K562 (cell line): ENCODE data around the gene CISTR. TPM values are rescaled to one million over a fixed set of nuclear protein-coding genes. Genes with fewer than 3 reads are reported as not detected.
A peak's percentile ranks its signal among the peaks of the same experiment; 100 is the strongest.

Source experiments
- ATAC-seq: fragments of 200-7000 bp; cut with Tn5 transposase; 3 replicates; pipeline ENCODE4 v1.9.1; 2020; ENCODE audit warnings: moderate library complexity
- BruUV-seq: library from RNA; stranded (reverse); fragments of 400-500 nt; replicated peaks from 2 replicates; lab custom pipeline; 2021; lab: Mats Ljungman, UMichigan
- CTCF ChIA-PET: fragments of 300-600 bp; formaldehyde crosslinking; extraction: SDS; loops from one replicate; lab custom pipeline; 2021; ENCODE audit warnings: low intra/inter-chr PET ratio; lab: Yijun Ruan, JAX
- POLR2A ChIA-PET: fragments of 300-600, 350-650 bp; sonication (Branson Sonifier 250); formaldehyde crosslinking; extraction: SDS; loops from one replicate; lab custom pipeline; 2021; ENCODE audit warnings: antibody characterized with exemption, inconsistent platforms; lab: Yijun Ruan, JAX
- DNase-seq, 4 experiments: peaks; one replicate each; pipeline versions ENCODE4 v3.0.0 to v3.0.0-alpha.2; 2011 to 2018; ENCODE audit warnings: low spot score in 3 of 4, mixed read lengths in 3 of 4; ENCODE audit errors: extremely low read depth in 1 of 4
- FAIRE-seq: peaks from 2 replicates; lab custom pipeline; 2011; peaks lifted over from hg19 to GRCh38; lab: Jason Lieb, UNC
- H2AFZ ChIP-seq: 2 replicates; pipeline ENCODE4 v1.6.0; 2011; ENCODE audit warnings: low read depth, low read length, control low read depth, inconsistent platforms
- H3K27ac ChIP-seq: fragments of 200-600 bp; 3 replicates; pipeline ENCODE4 v1.8.0; 2011; ENCODE audit warnings: low read depth, mild to moderate bottlenecking, control low read depth, inconsistent platforms, low read length, moderate library complexity, mixed read lengths; ENCODE audit errors: extremely low read depth
- H3K27me3 ChIP-seq, 2 experiments: fragments of 300-600 bp in 1 of 2; 2 replicates in 1 of 2; 3 replicates in 1 of 2; pipeline versions ENCODE4 v1.6.0 to v1.8.0; 2011; ENCODE audit warnings: inconsistent platforms in 2 of 2, low read length in 2 of 2, mild to moderate bottlenecking in 1 of 2, mixed read lengths in 1 of 2, moderate library complexity in 1 of 2; ENCODE audit not compliant: control insufficient read depth in 2 of 2, insufficient read depth in 2 of 2
- H3K36me3 ChIP-seq: fragments of 300-600 bp; 3 replicates; pipeline ENCODE4 v1.8.0; 2011; ENCODE audit warnings: mild to moderate bottlenecking, low read length, inconsistent platforms; ENCODE audit not compliant: control insufficient read depth, insufficient read depth
- H3K4me1 ChIP-seq, 2 experiments: fragments of 200-600 bp in 1 of 2; replicated peaks in 1 of 2; 2 replicates in 1 of 2; 3 replicates in 1 of 2; pipeline versions ENCODE4 v1.5.1 to v1.8.0; 2011; ENCODE audit warnings: inconsistent platforms in 2 of 2, low read length in 2 of 2, mild to moderate bottlenecking in 1 of 2, mixed read lengths in 1 of 2, moderate library complexity in 1 of 2; ENCODE audit not compliant: control insufficient read depth in 2 of 2, insufficient read depth in 2 of 2
- H3K4me2 ChIP-seq: 2 replicates; pipeline ENCODE4 v1.6.1; 2011; ENCODE audit warnings: low read length, control low read depth, inconsistent platforms, mixed read lengths; ENCODE audit not compliant: insufficient read depth
- H3K4me3 ChIP-seq: fragments of 200-600 bp; sonication (generic), shearing (Covaris generic); 2 replicates; pipeline ENCODE4 v1.5.1; 2016; ENCODE audit warnings: control low read depth, inconsistent platforms
- H3K79me2 ChIP-seq: fragments of 200-600 bp; 3 replicates; pipeline ENCODE4 v1.8.0; 2011; ENCODE audit warnings: low read length, inconsistent platforms; ENCODE audit not compliant: control insufficient read depth, insufficient read depth
- H3K9ac ChIP-seq, 2 experiments: 2 replicates each; pipeline versions ENCODE4 v1.6.0 to v1.6.1; 2011; ENCODE audit warnings: low read depth in 2 of 2, low read length in 2 of 2, control low read depth in 1 of 2, inconsistent platforms in 1 of 2, mild to moderate bottlenecking in 1 of 2, mixed read lengths in 1 of 2; ENCODE audit not compliant: insufficient read depth in 1 of 2
- H3K9me1 ChIP-seq: one replicate; pipeline ENCODE4 v1.6.0; 2011; ENCODE audit warnings: inconsistent platforms, mild to moderate bottlenecking, low read length, moderate library complexity; ENCODE audit not compliant: control insufficient read depth, insufficient read depth
- H3K9me3 ChIP-seq: replicated peaks from 2 replicates; pipeline ENCODE4 v1.5.1; 2011; ENCODE audit warnings: low read depth, low read length, inconsistent platforms; ENCODE audit not compliant: control insufficient read depth, insufficient read depth
- H4K20me1 ChIP-seq: replicated peaks from 2 replicates; pipeline ENCODE4 v1.6.1; 2011; ENCODE audit warnings: low read length, inconsistent platforms, mixed read lengths; ENCODE audit not compliant: control insufficient read depth, insufficient read depth
- ATF6 ChIP-seq: sonication (generic); formaldehyde crosslinking; IDR thresholded peaks from 2 replicates; pipeline ENCODE4 v1.4.0; 2020; ENCODE audit warnings: mild to moderate bottlenecking, missing genetic modification reagents
- CBFA2T3 ChIP-seq: fragments of 450-650 bp; IDR thresholded peaks from 2 replicates; pipeline ENCODE4 v1.6.1; 2017
- CREB3L1 ChIP-seq: fragments of 450-650 bp; IDR thresholded peaks from 2 replicates; pipeline ENCODE4 v1.6.1; 2014; ENCODE audit warnings: low read depth, mild to moderate bottlenecking, moderate library complexity, borderline replicate concordance
- DDX20 ChIP-seq: fragments of 450-650 bp; IDR thresholded peaks from 2 replicates; pipeline ENCODE4 v1.6.1; 2016; ENCODE audit warnings: missing genetic modification characterization, low read depth, mild to moderate bottlenecking, missing compliant biosample characterization, moderate library complexity
- MXI1 ChIP-seq: IDR thresholded peaks from 2 replicates; pipeline ENCODE4 v1.6.1; 2011; ENCODE audit warnings: low read depth, mild to moderate bottlenecking, improper control_type of control experiment, low read length
- NFE2 ChIP-seq: IDR thresholded peaks from 2 replicates; pipeline ENCODE4 v1.6.1; 2014; ENCODE audit warnings: antibody characterized with exemption, low read depth
- ZNF592 ChIP-seq: fragments of 450-650 bp; IDR thresholded peaks from 2 replicates; pipeline ENCODE4 v1.6.1; 2017; ENCODE audit warnings: antibody characterized with exemption, mild to moderate bottlenecking
- WGBS: fragments of 100-300 bp; shearing (Covaris generic); methylation state at CpG from one replicate; pipeline ENCODE4 v1.1.6; 2016; ENCODE audit warnings: low coverage, mixed read lengths; ENCODE audit not compliant: insufficient coverage; ENCODE audit errors: missing lambda C conversion rate; 5-methylcytosine and 5-hydroxymethylcytosine counted together
- in situ Hi-C: fragments of 300-500 bp; cut with MboI; formaldehyde crosslinking; loops from 4 replicates; pipeline ENCODE4 v1.15.0; 2018; ENCODE audit warnings: inconsistent platforms, mixed read lengths
- intact Hi-C: fragments of 100-400 bp; cut with micrococcal nuclease; formaldehyde crosslinking; loops from 2 replicates; pipeline ENCODE4 v1.14.2; 2022
- polyA plus RNA-seq, 8 experiments: library from polyadenylated mRNA; depleted of rRNA in 4 of 8; stranded (reverse) in 5 of 8; unstranded in 3 of 8; fragments of >200 nt; fragmentation: Nextera tagmentation in 2 of 8; fragmentation: Illumina TruSeq in 1 of 8; extraction: Ambion mirVana in 2 of 8; extraction: Trizol in 1 of 8; gene quantifications; 2 replicates each; pipeline versions ENCODE4 v1.2.1 to v1.2.3, GENCODE V29; 2011 to 2014; ENCODE audit warnings: inconsistent platforms in 1 of 8, missing spikeins in 1 of 8
- total RNA-seq, 7 experiments: library from RNA; depleted of rRNA in 6 of 7; stranded (reverse); fragments of >200 nt in 6 of 7; fragmentation: Illumina TruSeq in 2 of 7; extraction: Trizol in 2 of 7; gene quantifications; 2 replicates each; pipeline versions ENCODE4 v1.2.1 to v1.2.3, GENCODE V29; 2011 to 2021; ENCODE audit warnings: low replicate concordance in 1 of 7

CISTR gene
- total and polyA plus RNA-seq, 9 of the 15 experiments (the other 6 are each of a cell fraction or from before 2014, with no cell fraction given): not detected

GRCh38 chr12:53733051-53733806, 18.6 kb downstream of the CISTR start:
- in situ Hi-C loops: no loop called here
- H2AFZ ChIP-seq: no peak overlapping the region
- H3K27me3 ChIP-seq: peaks cover 30 to 33% of the 10 kb centered on the region in 2 experiments
- peaks cover 8% of the 10 kb centered on the region for H4K20me1 ChIP-seq
- intact Hi-C loops: no loop called here
- H3K9ac ChIP-seq: no peak overlapping the region
- no peaks in the 10 kb centered on the region for H3K79me2 ChIP-seq
- no peak for ATAC-seq
- no peak overlapping the region for H3K4me2 ChIP-seq
- H3K9me3 ChIP-seq: no peaks in the 10 kb centered on the region
- H3K27ac ChIP-seq: no peak overlapping the region
- H3K4me3 ChIP-seq: no peak overlapping the region
- H3K4me1 ChIP-seq: peaks cover 0 to under 1% of the 10 kb centered on the region in 2 experiments; a peak in 1 of 5 replicates
- no TSS peak for BruUV-seq
- CTCF ChIA-PET: interaction anchor here (0.5 kb wide), 1 partner anchor 85 kb away, joined by 3 read pairs; no protein-coding TSS in a partner anchor
- no peaks in the 10 kb centered on the region for H3K36me3 ChIP-seq
- no peaks in the 10 kb centered on the region for H3K9me1 ChIP-seq
- 9% methylated on average over 2 of the region's 2 CpGs for WGBS
- no peak for DNase-seq
- FAIRE-seq: no peak
- TF ChIP-seq ZNF592 (no peak), CREB3L1 (no peak), ATF6 (CRISPR knock-in tag) (no peak), CBFA2T3 (peak; percentile 33; the same call in 1 of the 2 replicates), MXI1 (no peak), NFE2 (no peak), DDX20 (tag) (no peak)
- TF ChIP-seq, all 486 proteins: peak for 1
- POLR2A ChIA-PET: interaction anchor here (1.1 kb wide), 1 partner anchor 14 kb away, joined by 5 read pairs; no protein-coding TSS in a partner anchor
